WERI-Rb-1 (cell line): ENCODE data around the gene TH.

Experiments used
- DNase-seq: peaks from one replicate; pipeline ENCODE4 v3.0.0-alpha.2; 2020
- H3K27ac ChIP-seq: fragments of 250-450 bp; sonication (Bioruptor Pico); 2 replicates; pipeline ENCODE4 v1.5.1; 2020; ENCODE audit warnings: mild to moderate bottlenecking, moderate library complexity
- H3K27me3 ChIP-seq: fragments of 250-450 bp; sonication (Bioruptor Pico); 2 replicates; pipeline ENCODE4 v1.5.1; 2021; ENCODE audit warnings: mild to moderate bottlenecking, low read depth, moderate library complexity; ENCODE audit not compliant: insufficient read depth, severe bottlenecking
- H3K36me3 ChIP-seq: fragments of 250-450 bp; sonication (Bioruptor Pico); 2 replicates; pipeline ENCODE4 v1.5.1; 2020; ENCODE audit warnings: mild to moderate bottlenecking, moderate library complexity
- H3K4me3 ChIP-seq: 2 replicates; pipeline ENCODE4 v1.5.1; 2011; ENCODE audit warnings: low read depth, mild to moderate bottlenecking, control low read depth, low read length
- H3K9me3 ChIP-seq: fragments of 250-450 bp; sonication (Bioruptor Pico); 2 replicates; pipeline ENCODE4 v1.5.1; 2021; ENCODE audit warnings: mild to moderate bottlenecking, moderate library complexity; ENCODE audit not compliant: severe bottlenecking
- TF ChIP-seq, protein P1 (sequence below): IDR thresholded peaks from 2 replicates; pipeline ENCODE4 v1.5.1; 2011; ENCODE audit warnings: low read depth, mild to moderate bottlenecking, control low read depth, inconsistent platforms, low read length

The TH gene

DNA sequence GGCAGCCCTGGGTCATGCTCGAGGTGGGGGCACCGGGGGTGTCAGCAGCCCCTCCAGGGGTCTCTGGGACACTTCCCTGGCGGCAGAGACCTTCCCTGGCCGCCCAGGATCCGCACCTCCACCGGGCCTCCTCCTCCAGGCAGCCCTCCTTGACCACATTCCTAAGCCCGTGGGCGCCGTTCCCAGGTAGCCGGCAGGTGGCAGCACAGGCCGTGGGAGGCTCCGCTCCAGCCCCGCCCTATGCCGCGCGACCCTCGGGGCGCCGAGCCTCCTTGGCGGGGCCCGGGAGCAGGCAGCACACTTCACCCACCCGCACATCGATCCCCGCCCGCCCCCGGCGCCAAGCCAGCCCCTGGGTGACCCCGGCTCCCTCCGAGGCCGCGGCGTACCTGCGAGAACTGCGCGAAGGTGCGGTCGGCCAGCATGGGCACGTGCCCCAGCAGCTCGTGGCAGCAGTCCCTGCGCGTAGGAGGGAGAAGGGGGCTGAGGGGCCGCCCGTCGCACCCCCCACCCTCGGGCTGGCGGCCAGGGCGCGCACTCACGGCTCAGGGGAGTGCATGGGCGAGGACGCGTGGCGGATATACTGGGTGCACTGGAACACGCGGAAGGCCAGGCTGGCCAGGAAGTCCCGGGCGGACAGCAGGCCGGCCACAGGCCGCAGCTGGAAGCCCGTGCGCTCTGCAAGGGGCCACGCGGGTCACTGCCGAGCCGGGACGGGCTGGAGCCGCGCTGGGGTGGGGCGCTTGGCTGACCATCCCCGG, 5.3 kb downstream of the TH start:
- Histone ChIP-seq H3K36me3 (no peaks in the 10 kb centered on the region), H3K27me3 (peaks cover 33% of the 10 kb centered on the region)
- DNase-seq: no peak

DNA sequence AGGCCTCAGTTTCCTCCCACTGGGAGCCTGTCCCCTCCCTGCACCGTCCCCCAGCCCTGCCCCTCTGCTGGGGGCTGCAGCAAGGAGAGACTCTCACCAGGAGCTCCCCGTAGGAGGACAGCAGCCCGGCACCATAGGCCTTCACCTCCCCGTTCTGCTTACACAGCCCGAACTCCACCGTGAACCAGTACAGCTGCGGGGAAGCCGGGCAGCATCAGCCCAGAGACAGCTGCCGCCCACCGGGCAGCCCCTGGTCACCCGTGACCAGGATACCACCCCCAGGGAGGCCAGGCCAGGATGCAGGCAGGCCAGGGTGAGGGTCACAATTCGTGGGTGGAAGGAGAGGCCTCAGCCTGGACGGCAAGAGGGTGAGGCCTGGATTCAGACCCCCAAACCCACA, 6.0 kb downstream of the TH start:
- Histone ChIP-seq H3K4me3 (no peak overlapping the region), H3K27me3 (peaks cover 39% of the 10 kb centered on the region), H3K27ac (no peak overlapping the region), H3K9me3 (no peaks in the 10 kb centered on the region), H3K36me3 (no peaks in the 10 kb centered on the region)
- TF ChIP-seq, protein P1, sequence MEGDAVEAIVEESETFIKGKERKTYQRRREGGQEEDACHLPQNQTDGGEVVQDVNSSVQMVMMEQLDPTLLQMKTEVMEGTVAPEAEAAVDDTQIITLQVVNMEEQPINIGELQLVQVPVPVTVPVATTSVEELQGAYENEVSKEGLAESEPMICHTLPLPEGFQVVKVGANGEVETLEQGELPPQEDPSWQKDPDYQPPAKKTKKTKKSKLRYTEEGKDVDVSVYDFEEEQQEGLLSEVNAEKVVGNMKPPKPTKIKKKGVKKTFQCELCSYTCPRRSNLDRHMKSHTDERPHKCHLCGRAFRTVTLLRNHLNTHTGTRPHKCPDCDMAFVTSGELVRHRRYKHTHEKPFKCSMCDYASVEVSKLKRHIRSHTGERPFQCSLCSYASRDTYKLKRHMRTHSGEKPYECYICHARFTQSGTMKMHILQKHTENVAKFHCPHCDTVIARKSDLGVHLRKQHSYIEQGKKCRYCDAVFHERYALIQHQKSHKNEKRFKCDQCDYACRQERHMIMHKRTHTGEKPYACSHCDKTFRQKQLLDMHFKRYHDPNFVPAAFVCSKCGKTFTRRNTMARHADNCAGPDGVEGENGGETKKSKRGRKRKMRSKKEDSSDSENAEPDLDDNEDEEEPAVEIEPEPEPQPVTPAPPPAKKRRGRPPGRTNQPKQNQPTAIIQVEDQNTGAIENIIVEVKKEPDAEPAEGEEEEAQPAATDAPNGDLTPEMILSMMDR: no peak
- DNase-seq: no peak

More for the DNA sequence above, 5.3 kb downstream of the TH start:
- H3K9me3 ChIP-seq: no peaks in the 10 kb centered on the region
- TF ChIP-seq, protein P1: peak; percentile 57
- H3K4me3 ChIP-seq: no peak overlapping the region
- H3K27ac ChIP-seq: no peak overlapping the region

DNA sequence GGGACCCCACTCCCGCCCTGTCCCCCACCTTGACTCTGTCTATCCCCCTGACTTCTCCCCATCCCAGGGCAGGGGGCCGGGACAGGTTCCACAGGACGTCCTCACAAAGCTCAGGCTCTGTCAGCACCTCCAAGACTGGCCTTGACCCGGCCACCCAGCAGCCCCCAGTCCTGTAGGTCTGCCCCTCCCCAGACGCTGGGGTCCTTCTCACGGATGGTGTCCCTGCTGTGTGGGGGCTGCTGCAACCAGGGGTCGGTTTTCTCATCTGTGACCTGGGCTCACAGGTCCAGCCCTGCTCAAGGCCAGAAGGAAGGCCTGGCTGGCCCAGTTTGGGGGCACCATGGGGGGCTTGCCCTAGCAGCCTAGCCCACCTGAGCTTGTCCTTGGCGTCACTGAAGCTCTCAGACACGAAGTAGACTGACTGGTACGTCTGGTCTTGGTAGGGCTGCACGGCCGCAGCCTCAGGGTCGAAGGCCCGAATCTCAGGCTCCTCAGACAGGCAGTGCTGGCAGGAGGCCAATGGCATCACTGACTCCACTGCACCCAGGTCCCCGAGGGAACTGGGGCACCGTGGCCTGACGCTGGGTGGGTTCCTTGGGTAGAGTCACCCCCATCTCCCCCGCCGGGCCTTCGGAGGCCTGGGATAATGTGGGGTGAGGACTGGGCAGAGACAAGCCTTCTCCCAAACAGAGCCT, 6.6 kb downstream of the TH start:
- H3K36me3 ChIP-seq: no peaks in the 10 kb centered on the region
- TF ChIP-seq, protein P1: no peak
- DNase-seq: no peak
- no peak overlapping the region for H3K27ac ChIP-seq
- peaks cover 38% of the 10 kb centered on the region for H3K27me3 ChIP-seq
- no peaks in the 10 kb centered on the region for H3K9me3 ChIP-seq
- no peak overlapping the region for H3K4me3 ChIP-seq

DNA sequence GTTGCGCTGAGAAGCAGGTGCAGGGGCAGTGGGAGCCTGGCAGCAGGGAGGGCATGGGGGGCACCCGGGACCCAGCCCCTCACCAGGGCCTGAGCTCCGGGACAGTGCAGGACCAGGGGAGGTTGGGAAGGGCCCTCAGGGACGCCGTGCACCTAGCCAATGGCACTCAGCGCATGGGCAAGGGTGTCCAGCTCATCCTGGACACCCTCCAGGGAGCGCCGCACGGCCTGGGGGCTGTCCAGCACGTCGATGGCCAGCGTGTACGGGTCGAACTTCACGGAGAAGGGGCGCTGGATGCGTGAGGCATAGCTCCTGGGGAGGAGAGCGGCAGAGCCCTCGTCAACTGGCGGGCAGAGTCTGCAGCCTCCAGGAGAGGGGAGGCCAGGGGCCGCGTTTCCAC, 7.5 kb downstream of the TH start:
- no peak for DNase-seq
- H3K27ac ChIP-seq: no peak overlapping the region
- H3K36me3 ChIP-seq: no peaks in the 10 kb centered on the region
- TF ChIP-seq, protein P1: no peak
- no peak overlapping the region for H3K4me3 ChIP-seq
- H3K9me3 ChIP-seq: no peaks in the 10 kb centered on the region
- H3K27me3 ChIP-seq: peaks cover 41% of the 10 kb centered on the region

DNA sequence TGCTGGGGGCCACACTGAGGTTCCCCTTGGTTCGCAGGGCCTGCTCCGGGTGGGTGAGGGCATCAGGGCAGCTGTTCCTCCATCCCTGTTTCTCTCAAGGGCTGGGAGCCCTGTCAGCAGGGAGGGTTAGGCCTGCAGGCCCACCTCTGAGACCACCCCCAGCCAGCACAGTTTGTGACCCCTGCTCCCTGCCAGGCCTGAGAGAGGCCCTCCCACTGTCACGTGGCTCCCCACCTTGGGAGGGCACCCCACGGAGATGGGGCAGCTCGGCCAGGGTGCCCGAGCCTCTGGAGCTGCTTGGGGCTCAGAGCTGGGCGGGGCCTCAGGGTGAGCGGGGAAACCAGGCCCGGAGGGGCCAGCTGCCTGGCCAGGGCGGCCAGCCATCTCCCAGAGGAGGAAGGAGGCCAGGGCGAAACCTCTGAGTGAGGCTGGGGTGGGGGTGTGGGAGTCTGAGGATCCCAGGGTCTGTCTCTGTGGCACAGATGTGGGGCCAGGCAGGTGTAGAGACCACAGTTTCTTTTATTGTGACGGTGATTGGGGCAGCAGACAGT, 8.1 kb downstream of the TH start:
- Histone ChIP-seq H3K9me3 (no peaks in the 10 kb centered on the region), H3K27me3 (peaks cover 47% of the 10 kb centered on the region), H3K27ac (no peak overlapping the region), H3K4me3 (no peak overlapping the region), H3K36me3 (no peaks in the 10 kb centered on the region)
- TF ChIP-seq, protein P1: no peak
- DNase-seq: no peak
